GM19099 (cell line): ENCODE data around the gene KBTBD13.

Experiments used
- POLR2A ChIP-seq: IDR thresholded peaks from 3 replicates; pipeline ENCODE4 v1.6.1; 2011; ENCODE audit warnings: low read depth; ENCODE audit not compliant: insufficient read length; ENCODE audit errors: extremely low read depth

The KBTBD13 gene

GRCh38 chr15:65059369-65059750, 17.2 kb upstream of the KBTBD13 start:
- TF ChIP-seq POLR2A = no peak

- TF ChIP-seq POLR2A = no peak
These were observed 16.5 kb upstream of the KBTBD13 start for GRCh38 chr15:65059931-65060596.

- TF ChIP-seq POLR2A = no peak
These were observed 15.7 kb upstream of the KBTBD13 start for GRCh38 chr15:65060641-65061397.

GRCh38 chr15:65062061-65062460, 14.5 kb upstream of the KBTBD13 start:
- TF ChIP-seq POLR2A = no peak

GRCh38 chr15:65062726-65063125, 13.8 kb upstream of the KBTBD13 start:
- no peak for TF ChIP-seq POLR2A

GRCh38 chr15:65066001-65066634, 10.4 kb upstream of the KBTBD13 start:
- no peak for TF ChIP-seq POLR2A

- TF ChIP-seq POLR2A = no peak
These were observed 9.8 kb upstream of the KBTBD13 start for GRCh38 chr15:65066635-65067316.

- TF ChIP-seq POLR2A = no peak
These were observed 9.3 kb upstream of the KBTBD13 start for GRCh38 chr15:65067317-65067644.

- no peak for TF ChIP-seq POLR2A
These were observed 8.7 kb upstream of the KBTBD13 start, which contains the start of gene RASL12 for GRCh38 chr15:65067645-65068402. TSS of gene RASL12 (minus strand) at chr15:65067991. CDS start at chr15:65067835, 156 bp downstream.

GRCh38 chr15:65068403-65068788, 8.2 kb upstream of the KBTBD13 start:
- TF ChIP-seq POLR2A = no peak

- no peak for TF ChIP-seq POLR2A
These were observed 7.4 kb upstream of the KBTBD13 start for GRCh38 chr15:65069179-65069578.

GRCh38 chr15:65069779-65070546, 6.6 kb upstream of the KBTBD13 start:
- TF ChIP-seq POLR2A = no peak

- no peak for TF ChIP-seq POLR2A
These were observed 5.2 kb upstream of the KBTBD13 start for GRCh38 chr15:65071381-65071811.

- TF ChIP-seq POLR2A = no peak
These were observed 4.5 kb upstream of the KBTBD13 start for GRCh38 chr15:65072027-65072426.
